ENCODE results near the gene OR11H12. TPM values are rescaled to one million over a fixed set of nuclear protein-coding genes. Genes with fewer than 3 reads are reported as not detected.
"Not testable (repeated sequence)": the region's sequence is repeated elsewhere in the genome, so short reads cannot be mapped to it uniquely, and the experiment has no call there.

OR11H12 gene, protein sequence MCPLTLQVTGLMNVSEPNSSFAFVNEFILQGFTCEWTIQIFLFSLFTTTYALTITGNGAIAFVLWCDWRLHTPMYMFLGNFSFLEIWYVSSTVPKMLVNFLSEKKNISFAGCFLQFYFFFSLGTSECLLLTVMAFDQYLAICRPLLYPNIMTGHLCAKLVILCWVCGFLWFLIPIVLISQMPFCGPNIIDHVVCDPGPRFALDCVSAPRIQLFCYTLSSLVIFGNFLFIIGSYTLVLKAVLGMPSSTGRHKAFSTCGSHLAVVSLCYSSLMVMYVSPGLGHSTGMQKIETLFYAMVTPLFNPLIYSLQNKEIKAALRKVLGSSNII
- total RNA-seq (2014; rRNA removed; shearing (Covaris generic)), result 0.12 TPM in 1 of 2 replicates, not detected in the other

DNA sequence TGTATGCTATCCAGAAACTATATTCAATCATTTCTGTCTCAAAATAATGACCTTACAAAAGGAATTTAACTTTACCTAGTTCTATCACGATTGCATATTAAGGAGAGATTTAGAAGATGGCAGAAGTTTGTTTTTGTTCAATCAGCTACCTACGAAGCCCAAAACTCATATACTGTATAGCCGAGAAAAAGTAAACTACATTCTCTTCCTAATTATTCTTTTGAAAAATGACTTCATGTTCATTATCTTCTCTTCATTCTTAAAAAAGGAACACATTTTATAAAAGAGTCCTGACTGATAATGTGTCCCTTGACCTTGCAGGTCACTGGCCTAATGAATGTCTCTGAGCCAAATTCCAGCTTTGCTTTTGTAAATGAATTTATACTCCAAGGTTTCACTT, at the start of gene OR11H12:
Gene OR11H12, plus strand, starts transcription at position 301 of the 400 bp plus-strand sequence. Its CDS starts 0 bp downstream, at position 301.
- DNase-seq (ENCODE audit: low read depth), result not testable (repeated sequence)

DNA sequence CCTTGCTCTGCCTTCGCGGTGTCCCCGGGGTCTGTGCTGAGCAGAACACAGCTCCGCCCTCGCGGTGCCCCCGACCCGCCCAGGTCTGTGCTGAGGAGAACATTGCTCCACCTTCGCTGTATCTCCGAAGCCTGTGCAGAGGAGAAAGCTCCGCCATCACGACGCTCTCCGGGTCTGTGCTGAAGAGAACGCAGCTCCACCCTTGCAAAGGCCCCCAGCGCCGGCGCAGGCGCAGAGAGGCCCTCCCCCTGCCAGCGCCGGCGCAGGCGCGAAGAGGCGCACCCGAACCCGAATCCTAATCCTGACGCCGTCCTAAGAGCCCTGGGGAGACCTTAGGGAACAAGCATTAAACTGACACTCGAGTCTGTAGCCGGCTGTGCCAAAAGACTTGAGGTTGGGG, 18.0 kb upstream of the OR11H12 start:
- not testable (repeated sequence) for DNase-seq (ENCODE audit: low read depth)

DNA sequence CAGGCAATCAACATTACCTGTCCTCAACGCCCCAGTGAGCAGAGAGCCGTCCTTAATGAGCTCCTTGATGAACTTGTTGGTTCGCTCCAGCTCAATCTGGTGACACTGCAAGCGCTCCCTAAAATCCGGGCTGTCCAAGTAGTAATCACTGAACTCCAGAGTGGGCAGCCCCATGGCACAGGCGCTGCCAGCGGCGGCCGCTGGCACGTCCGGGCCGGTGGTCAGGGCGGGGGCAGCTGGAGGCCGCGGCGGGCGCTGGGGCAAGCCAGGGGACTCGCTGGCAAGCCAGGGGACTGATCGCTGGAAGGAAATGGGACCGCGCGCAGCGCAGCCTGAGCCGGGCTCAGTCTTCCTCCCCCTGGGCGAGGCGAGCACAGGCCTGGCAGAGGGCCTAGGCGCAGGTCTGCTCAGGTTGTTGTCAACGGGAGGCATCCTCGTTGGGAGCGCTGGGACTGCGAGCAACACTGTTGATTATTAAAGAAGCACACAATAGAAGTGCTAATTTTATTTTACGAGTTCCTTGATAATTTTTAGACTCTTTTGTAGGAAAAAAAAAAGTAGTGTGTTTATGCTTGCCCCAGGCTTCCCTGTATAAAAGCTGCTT, 25.8 kb downstream of the OR11H12 start:
- DNase-seq (ENCODE audit: low read depth), result not testable (repeated sequence)

DNA sequence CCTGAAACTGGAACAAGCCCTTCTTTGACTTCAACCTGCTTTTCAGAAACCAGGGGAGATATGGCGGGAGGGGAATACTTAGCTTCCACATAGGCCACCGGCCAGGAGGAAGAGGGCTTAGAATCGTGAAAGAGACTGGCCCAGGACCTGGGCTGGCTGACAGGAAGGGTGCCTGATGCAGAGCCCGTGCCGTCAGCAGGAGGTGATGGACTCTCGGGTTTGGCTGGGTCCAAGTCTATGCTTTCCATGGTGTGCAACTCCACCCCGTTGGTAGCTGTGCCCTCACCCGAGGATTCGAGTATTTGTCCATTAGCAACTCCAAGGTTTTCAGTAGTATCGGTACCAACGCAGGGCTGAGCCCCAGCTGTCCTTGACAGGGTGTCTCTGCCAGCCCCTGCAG, 35.1 kb downstream of the OR11H12 start:
- DNase-seq (ENCODE audit: low read depth), result not testable (repeated sequence)

DNA sequence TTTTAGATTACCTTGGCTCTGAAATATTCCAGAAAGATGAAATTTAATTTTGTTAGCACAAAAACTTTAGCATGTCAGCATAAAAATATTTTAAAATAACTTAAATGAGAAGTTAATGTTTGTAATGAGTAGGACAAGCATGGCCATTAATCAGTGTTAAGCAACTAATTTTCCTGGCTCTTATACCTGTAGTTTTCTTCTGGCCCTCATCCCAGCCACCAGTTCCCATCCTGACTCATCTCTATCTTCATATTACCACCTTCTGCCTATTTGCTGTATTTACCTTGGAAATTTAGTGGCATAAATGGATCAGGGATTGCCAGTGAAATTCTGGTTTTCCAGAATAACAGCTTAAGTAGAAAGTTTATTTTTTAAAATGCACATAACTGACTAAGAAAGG, 37.1 kb downstream of the OR11H12 start:
- DNase-seq (ENCODE audit: low read depth), result not testable (repeated sequence)

DNA sequence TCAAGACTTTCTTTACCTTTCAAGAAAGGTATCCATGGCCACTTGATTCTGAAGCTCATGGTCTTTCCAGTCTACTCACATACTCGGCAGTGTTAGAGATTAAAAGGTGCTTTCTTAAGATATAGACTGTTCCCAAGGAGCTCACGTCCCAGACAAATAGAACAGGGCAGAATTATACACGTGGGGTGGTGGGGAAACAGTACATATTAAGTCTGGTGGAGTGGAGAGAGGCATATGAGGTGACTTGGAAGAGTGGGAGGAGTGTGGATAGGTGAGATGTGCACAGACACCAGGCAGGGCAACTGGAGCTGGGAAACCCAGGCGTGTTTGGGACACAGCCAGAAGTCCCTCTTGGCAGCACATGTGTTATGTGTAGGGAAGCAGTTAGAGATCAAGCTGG, 37.9 kb downstream of the OR11H12 start:
- not testable (repeated sequence) for DNase-seq (ENCODE audit: low read depth)

DNA sequence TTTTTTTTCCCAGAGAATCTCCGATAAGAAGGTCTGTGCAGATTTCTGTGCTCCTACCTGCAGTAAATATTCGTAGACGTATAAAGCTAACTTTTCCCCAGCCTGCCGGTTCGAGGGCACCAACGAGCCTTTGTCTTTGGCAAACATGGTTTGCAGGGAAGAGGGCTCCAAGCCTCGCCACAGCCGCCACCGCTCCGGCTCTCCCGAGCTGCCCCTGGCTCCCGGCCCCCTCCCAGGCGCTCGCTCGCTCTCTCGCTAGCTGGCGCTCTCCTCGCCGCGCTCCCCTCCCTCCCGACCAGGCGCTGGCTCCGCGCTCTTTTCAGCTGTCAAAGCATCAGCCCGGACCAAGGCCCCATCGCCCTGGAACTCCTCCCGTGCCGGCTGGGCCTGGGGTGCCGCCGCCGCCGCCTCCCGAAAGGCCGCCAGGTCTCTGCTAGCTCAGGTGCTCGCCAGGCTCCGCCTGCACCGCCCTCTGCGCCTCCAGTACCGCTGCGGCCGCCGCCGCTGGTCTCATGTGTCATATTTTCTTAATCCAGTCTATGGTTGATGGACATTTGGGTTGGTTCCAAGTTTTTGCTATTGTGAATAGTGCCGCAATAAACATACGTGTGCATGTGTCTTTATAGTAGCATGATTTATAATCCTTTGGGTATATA, 45.3 kb downstream of the OR11H12 start:
- not testable (repeated sequence) for DNase-seq (ENCODE audit: low read depth)
